GM21447 (cell line): ENCODE measurements around the gene MYL5.
"Not testable (repeated sequence)": the region's sequence is repeated elsewhere in the genome, so short reads cannot be mapped to it uniquely, and the experiment has no call there.

Experiments used
- ATAC-seq: cut with Tn5 transposase; IDR thresholded peaks from one replicate; pipeline ENCODE4 v1.9.1; 2021; ENCODE audit not compliant: unreplicated experiment

The MYL5 gene

DNA sequence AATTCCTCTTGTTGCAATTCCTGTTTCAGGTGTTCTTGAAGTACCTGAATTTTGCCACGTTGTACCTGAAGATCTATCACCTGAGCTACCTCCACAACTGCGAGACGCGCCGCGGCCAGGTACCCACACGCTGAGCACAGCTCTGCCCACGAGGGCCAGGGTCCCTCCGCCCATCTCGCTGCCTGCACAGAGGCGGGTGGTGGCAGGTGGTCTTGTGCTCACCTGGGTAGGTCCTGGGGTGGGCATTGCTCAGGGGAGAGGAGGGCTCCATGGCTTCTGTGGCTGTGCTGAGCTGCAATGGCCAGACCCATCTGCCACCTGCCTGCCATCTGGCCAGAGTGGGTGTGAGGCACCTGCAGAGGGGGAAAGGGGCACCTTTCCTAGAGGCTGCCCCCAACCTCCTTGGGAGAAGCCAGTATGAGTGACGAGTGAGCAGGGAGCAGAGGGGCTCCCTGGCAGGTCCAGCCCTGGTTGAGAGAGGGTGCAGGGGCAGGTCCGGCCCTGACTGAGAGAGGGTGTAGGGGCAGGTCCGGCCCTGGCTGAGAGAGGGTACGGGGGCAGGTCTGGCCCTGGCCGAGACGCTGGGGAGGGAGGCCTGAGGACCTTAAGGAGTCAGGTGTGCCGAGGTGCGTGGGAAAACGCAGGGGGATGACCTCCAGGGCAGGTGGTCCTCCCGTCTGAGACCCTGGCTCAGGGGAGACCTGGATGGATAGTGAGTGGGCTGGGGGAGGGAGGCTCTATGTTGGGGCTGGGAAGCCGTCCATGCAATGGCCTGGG lies 38.3 kb upstream of the MYL5 start:
- ATAC-seq: no peak

DNA sequence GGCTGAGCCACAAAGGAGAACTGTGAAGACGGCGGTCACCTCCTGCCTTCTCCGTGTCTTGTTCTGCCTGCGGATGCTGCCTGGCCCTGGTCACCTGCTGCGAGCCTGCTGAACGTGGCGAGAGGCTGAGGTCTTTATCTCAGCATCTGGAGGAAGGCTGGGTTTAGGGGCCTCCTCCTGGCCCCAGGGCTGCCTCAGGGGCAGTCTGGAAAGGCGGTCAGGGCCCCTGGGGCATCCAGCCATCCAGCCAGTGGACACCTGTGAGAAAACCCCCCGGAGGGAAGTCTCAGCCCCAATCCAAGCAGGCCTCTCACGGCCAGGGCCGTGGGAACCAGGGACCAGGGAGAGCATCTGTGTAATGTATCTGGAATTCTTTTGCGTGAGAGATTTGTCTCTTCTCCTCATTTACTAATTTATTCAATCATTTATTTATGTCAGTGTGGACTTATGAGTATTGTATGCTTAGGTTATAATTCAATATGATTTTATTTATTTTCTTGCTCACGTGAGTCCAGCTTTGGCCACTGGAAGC lies 37.6 kb upstream of the MYL5 start:
- no peak for ATAC-seq

DNA sequence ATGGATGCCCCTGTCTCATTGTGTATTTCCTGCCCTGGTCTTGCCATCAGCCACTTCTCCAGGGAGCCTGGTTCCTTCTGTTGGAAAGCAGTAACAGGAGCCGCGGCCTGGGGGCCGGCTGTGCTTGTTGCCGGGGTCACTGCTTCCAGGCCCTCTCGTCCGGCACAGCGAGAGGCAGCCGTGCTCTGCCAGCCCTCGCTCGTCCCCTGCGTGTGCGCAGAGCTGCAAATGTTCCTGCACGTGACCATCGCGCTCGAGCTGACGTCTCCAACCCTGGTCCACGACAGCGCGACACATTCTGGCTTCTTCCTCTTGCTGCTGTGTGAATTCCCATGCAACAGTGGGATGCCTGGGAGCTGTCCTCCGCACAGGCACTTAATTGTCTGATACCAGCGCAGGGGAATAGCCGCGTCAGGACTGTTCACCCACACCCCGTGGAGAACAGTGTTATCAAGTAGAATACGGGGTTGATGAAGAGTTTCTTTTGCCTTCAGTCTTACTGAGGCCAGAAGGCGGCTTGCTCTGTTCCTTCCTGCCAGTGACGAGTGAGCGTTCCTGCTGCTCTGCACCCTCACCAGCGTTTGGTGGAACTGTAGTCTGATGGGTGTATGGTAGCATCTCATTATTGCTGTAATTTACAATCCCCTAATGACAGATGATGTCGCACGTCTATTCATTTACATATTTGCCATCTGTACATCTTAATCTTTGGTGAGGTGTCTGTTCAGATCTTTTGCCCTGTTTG lies 36.6 kb upstream of the MYL5 start:
- ATAC-seq: no peak

- not testable (repeated sequence) for ATAC-seq
Measured at GRCh38 chr4:642366-642765, 32.0 kb upstream of the MYL5 start.

- ATAC-seq: no peak
Measured at GRCh38 chr4:646460-646859, 27.9 kb upstream of the MYL5 start.

GRCh38 chr4:647481-647880 lies 26.9 kb upstream of the MYL5 start:
- ATAC-seq: no peak

DNA sequence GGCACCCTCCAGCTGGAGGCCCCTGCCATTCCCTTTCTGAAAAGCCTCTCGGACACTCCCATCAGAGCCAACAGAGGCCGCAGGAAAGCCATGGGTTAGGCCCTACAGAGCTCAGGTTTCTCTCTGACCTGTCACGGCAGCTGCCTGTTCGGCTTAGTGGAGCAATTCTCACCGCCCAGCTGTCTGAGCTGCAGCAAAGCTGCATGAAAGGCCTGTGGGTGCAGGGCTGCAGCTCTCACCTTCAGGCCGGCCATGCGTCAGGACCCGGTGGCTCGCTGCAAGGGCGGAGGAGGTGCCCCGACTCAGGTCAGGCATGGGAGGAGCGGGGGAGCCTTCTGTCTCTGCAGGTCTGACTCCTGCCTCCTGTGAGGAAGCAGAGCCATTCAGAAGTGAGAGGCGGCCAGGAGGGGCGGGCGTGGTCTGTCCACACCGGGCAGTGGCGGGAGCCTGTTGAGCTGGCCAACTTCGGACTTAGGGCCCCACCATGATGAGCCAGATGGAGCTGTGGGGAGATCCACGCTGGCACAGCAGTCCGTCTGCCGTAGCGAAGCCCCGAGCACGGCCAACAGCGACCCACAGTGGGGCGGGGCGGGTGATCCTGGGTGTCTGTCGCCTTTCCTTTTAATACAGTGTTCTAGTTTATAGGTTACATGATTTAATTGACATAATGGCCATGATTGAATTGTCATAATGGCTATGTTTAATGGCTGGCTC lies 25.6 kb upstream of the MYL5 start:
- no peak for ATAC-seq

- no peak for ATAC-seq
Measured at GRCh38 chr4:649293-649625, 25.1 kb upstream of the MYL5 start.

DNA sequence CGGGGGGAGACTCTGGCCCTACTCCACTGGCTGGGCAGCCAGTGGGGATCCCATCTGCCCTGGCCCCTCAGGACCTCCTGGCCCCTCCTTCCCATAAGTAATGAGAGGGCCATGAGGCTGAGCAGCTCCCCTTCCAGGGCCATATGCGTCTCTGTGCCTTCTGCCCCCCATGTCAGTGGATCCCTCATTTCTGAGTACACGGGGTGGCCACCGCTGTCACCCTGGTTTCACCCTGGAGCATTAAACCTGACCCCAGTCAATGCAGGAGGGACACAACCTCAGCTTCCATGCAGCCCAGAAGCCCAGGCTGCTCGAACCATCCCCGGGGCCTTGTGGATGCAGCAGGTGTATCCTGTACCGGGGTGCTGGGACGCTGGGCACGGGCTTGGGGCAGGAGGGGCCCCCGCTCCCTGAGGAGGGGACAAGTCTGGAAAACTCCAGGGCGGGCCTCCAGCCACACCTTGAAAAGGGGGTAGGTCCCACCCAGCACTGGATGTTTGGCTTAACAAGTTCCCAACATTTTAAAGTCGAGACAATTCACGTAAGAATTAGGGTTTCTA lies 24.5 kb upstream of the MYL5 start:
- ATAC-seq: no peak

GRCh38 chr4:650461-650860 lies 23.9 kb upstream of the MYL5 start:
- no peak for ATAC-seq

GRCh38 chr4:650951-651883 lies 23.1 kb upstream of the MYL5 start:
- ATAC-seq: no peak

- no peak for ATAC-seq
Measured at GRCh38 chr4:651884-652642, 22.3 kb upstream of the MYL5 start.

- ATAC-seq: no peak
Measured at GRCh38 chr4:653080-653821, 21.1 kb upstream of the MYL5 start.

DNA sequence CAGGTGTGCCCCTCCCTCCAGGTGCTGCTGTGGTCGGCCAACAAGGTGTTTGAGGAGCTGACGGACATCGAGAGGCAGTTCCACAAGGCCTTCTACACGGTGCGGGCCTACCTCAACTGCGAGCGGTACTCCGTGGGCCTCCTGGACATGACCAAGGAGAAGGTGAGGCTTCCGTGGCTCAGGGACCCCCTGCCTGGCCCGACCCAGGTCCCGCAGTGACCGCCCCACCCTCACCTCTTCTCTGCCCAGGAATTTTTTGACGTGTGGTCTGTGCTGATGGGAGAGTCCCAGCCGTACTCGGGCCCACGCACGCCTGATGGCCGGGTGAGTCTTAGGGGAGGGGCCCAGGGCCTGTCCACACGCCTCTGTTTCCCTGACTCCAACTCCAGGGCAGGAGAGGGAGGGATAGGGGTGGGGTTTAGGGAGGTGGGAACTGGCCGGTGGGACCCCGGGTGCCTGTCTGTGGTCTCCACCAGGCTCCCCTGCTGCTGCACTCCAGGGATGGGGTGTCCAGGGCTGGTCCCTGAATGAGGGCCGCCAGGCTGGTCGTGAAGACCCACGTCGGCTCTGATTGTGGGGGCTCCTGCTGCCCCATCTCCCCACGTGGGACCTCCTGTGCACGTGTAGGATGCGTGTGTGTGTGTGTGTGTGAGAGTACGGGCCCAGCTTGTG lies 20.4 kb upstream of the MYL5 start:
- no peak for ATAC-seq

DNA sequence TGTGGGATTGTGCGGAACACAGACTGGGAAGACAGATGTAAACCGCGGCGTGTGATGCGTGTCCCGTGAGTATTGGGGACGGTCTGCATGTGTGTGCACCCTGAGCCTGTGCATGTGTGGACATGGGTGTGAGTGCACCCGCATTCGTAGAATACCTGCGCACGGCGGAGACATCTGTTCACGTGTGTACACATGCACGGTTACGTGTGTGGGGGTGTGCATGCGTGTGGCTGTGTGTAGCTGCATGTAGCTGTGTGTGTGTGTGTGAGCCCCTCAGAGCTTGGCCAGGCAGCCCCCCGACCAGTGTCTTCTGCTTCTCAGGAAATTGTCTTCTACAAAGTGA lies 19.9 kb upstream of the MYL5 start:
- ATAC-seq: no peak

- ATAC-seq: no peak
Measured at GRCh38 chr4:654871-655463, 19.4 kb upstream of the MYL5 start.

DNA sequence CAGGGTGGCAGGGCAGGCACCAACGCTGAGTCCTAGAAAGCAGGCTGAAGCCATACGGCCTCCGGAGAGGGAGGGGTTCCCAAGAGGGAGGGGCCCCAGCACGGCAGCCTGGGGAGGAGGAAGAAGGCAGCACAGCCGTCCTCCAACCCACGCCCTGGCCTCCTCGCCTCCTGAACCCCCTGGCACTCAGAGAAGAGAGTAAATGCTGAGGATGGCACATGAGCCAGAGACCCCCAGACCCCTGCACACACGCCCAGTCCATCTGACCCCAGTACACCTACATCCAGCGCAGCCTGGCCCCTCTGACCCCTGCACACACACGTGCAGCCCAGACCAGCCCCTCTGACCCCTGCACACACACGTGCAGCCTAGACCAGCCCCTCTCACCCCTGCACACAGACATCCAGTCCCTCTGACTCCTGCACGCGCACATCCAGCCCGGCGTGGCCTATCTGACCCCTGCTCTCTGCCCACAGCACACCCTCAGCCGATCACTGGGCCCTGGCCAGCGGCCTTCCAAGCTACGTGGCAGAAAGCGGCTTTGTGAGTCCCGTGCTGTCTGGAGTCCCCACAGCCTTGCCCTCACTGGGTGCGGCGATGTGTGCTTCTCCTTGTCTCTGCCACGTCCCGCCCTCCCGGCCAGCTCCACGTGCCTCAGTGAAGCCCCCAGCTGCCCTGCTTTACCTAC lies 18.7 kb upstream of the MYL5 start:
- no peak for ATAC-seq
